Naive thymus-derived CD4-positive, alpha-beta T cell (primary cell): ENCODE results near the gene MAPKAP1. TPM values are rescaled to one million over a fixed set of nuclear protein-coding genes. Genes with fewer than 3 reads are reported as not detected.

Source experiments
- ATAC-seq: fragments of 150-1000 bp; cut with Tn5 transposase; 2 replicates; pipeline ENCODE4 v1.10.0; 2021; ENCODE audit warnings: mild to moderate bottlenecking, moderate library complexity
- CTCF ChIA-PET: fragments of 350-600 bp; sonication (Branson Sonifier 250); formaldehyde crosslinking; loops from one replicate; lab custom pipeline; 2021; ENCODE audit warnings: antibody characterized with exemption; lab: Charles Lee
- POLR2A ChIA-PET: fragments of 350-600 bp; sonication (Branson Sonifier 250); formaldehyde crosslinking; loops from one replicate; lab custom pipeline; 2021; ENCODE audit warnings: antibody characterized with exemption, inconsistent platforms; lab: Charles Lee
- DNase-seq, 9 donors: peaks; one replicate each; pipeline versions ENCODE4 v3.0.0 to v3.0.0-alpha.2; 2020 to 2022; ENCODE audit warnings: mixed read lengths in 1 of 9
- H3K27ac ChIP-seq: one replicate; pipeline ENCODE4 v1.7.0; 2013; ENCODE audit warnings: mild to moderate bottlenecking, low read depth, low read length, moderate library complexity
- H3K27me3 ChIP-seq, 2 donors: one replicate each; pipeline ENCODE4 v1.7.0; 2013; ENCODE audit warnings: low read length in 2 of 2, mild to moderate bottlenecking in 2 of 2, moderate library complexity in 2 of 2; ENCODE audit not compliant: control insufficient read depth in 2 of 2, insufficient read depth in 2 of 2
- H3K36me3 ChIP-seq, 3 experiments: 1 replicate in 2 of 3; 2 replicates in 1 of 3; pipeline ENCODE4 v1.7.0; 2013; ENCODE audit warnings: low read length in 3 of 3, mild to moderate bottlenecking in 3 of 3, moderate library complexity in 1 of 3; ENCODE audit not compliant: insufficient read depth in 3 of 3, control insufficient read depth in 2 of 3
- H3K4me1 ChIP-seq, 2 donors: one replicate each; pipeline ENCODE4 v1.7.0; 2013; ENCODE audit warnings: low read length in 2 of 2, mild to moderate bottlenecking in 2 of 2, moderate library complexity in 1 of 2; ENCODE audit not compliant: control insufficient read depth in 2 of 2, insufficient read depth in 2 of 2
- H3K4me3 ChIP-seq: 2 replicates; pipeline ENCODE4 v1.7.0; 2013; ENCODE audit warnings: mild to moderate bottlenecking, low read length
- H3K9me3 ChIP-seq, 3 experiments: 1 replicate in 2 of 3; 2 replicates in 1 of 3; pipeline ENCODE4 v1.7.0; 2013; ENCODE audit warnings: low read length in 3 of 3; ENCODE audit not compliant: control insufficient read depth in 2 of 3
- H3K27ac Mint-ChIP-seq, 9 donors: one replicate each; pipeline ENCODE4 v1.8.0; 2020 to 2022; ENCODE audit warnings: mixed read lengths in 9 of 9, mild to moderate bottlenecking in 8 of 9, moderate library complexity in 5 of 9, inconsistent platforms in 2 of 9
- H3K27me3 Mint-ChIP-seq, 5 donors: one replicate each; pipeline ENCODE4 v1.8.0; 2021 to 2022; ENCODE audit warnings: mixed read lengths in 5 of 5, mild to moderate bottlenecking in 1 of 5
- H3K36me3 Mint-ChIP-seq, 5 donors: one replicate each; pipeline ENCODE4 v1.8.0; 2020 to 2022; ENCODE audit warnings: mixed read lengths in 5 of 5, mild to moderate bottlenecking in 3 of 5, inconsistent platforms in 1 of 5
- H3K4me1 Mint-ChIP-seq, 7 donors: one replicate each; pipeline ENCODE4 v1.8.0; 2020 to 2022; ENCODE audit warnings: mixed read lengths in 7 of 7, mild to moderate bottlenecking in 3 of 7, inconsistent platforms in 1 of 7
- H3K4me3 Mint-ChIP-seq, 10 donors: one replicate each; pipeline ENCODE4 v1.8.0; 2020 to 2022; ENCODE audit warnings: mild to moderate bottlenecking in 10 of 10, mixed read lengths in 10 of 10, moderate library complexity in 6 of 10, inconsistent platforms in 2 of 10
- H3K9me3 Mint-ChIP-seq, 11 donors: one replicate each; pipeline ENCODE4 v1.8.0; 2020 to 2022; ENCODE audit warnings: mixed read lengths in 11 of 11, mild to moderate bottlenecking in 4 of 11, inconsistent platforms in 1 of 11, moderate library complexity in 1 of 11
- intact Hi-C, 2 donors: fragments of 100-400 bp; cut with micrococcal nuclease; formaldehyde crosslinking; loops; one replicate each; pipeline ENCODE4 v1.15.1; 2023
- polyA plus RNA-seq, 2 donors: library from polyadenylated mRNA; unstranded; fragments of 300-500 nt; fragmentation: Illumina TruSeq; gene quantifications; one replicate each; pipeline ENCODE4 v1.2.3, GENCODE V29; 2021
- total RNA-seq, 6 experiments: library from RNA in 5 of 6; stranded (reverse) in 5 of 6; gene quantifications; 1 replicate in 5 of 6; 2 replicates in 1 of 6; pipeline ENCODE4 v1.2.3 and lab custom pipeline; 2021 to 2026

Gene MAPKAP1
- total and polyA plus RNA-seq, 7 experiments from 2014 or later: 41.3 to 73.6 (median 55.8) TPM

DNA sequence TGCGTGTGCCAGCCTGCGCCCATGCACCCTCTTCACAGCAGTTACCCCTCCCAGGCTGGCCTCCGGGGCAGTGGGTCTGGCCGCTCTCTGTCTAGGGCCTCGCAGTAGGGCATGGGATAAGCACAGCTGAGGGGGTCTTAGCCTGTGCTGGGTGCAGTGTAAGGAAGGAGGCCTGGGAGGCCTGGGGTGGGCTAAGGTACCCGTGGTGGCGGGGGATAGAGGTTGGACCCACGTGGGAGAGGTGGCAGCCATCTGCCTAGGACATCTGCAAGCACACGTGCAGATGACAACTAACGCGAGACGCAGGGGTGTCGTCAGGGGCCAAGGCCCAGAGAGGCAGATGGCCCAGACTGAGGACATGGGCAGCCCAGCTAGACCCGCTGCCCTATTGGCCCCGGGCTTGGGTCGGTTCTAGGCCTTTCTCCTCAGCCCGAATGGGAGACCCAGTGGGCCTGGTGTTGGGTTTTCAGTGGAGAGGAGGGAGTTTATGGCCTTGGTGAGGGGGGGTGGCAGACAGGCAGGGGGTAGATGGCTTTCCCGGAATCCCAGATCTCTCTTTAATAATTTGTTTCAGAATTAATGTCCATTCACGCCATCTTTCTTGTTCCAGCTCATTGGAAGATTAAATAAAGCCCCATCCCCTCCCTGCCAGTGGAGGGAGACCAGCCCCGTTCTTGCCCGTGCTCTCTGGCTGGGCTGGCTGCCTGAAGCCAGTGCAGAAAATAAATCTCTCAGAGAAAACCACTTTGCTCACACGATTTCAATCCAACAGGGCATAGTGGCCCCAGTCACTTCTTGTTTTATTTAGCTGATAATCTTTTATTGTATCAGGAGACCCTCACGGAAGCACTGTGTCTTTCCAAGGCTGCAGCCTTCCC lies 291.2 kb downstream of the MAPKAP1 start:
- H3K9me3 ChIP-seq: no peaks in the 10 kb centered on the region
- no peaks in the 10 kb centered on the region for H3K36me3 ChIP-seq
- Mint-ChIP-seq H3K9me3 (no peaks in the 10 kb centered on the region), H3K4me3 (no peak overlapping the region), H3K27me3 (peaks cover 0 to 11% (median 0%) of the 10 kb centered on the region in 5 donors), H3K4me1 (no peaks in the 10 kb centered on the region), H3K36me3 (no peaks in the 10 kb centered on the region), H3K27ac (no peak overlapping the region)
- no peaks in the 10 kb centered on the region for H3K4me1 ChIP-seq
- no peak overlapping the region for H3K4me3 ChIP-seq
- no peak overlapping the region for H3K27ac ChIP-seq
- intact Hi-C loops: no loop called here
- POLR2A ChIA-PET: no interaction called here
- DNase-seq: no peak
- CTCF ChIA-PET: interaction anchor here (0.6 kb wide), 1 partner anchor 902 kb away, joined by 3 read pairs; no protein-coding TSS in a partner anchor
- no peaks in the 10 kb centered on the region for H3K27me3 ChIP-seq
- ATAC-seq: no peak

DNA sequence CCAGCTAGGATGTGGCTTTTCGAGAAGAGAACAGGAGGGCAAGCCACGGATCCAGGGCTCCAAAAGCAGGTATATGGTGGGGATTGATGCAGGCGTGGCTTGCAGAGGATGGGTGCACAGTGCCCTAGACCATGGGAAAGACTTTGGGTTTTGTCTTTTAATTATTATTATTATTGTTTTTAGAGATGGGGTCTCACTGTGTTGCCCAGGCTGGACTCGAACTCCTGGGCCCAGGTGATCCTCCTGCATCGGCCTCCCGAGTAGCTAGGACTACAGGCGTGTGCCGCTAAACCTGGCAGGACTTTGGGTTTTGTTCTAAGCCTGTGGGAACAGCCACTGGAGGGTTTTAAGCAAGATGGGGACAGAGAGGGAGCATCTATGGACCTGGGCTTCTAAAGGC lies 293.4 kb downstream of the MAPKAP1 start:
- no peak overlapping the region for H3K27ac Mint-ChIP-seq
- Histone ChIP-seq H3K27ac (no peak overlapping the region), H3K27me3 (no peaks in the 10 kb centered on the region), H3K4me3 (no peak overlapping the region), H3K9me3 (no peaks in the 10 kb centered on the region), H3K4me1 (no peaks in the 10 kb centered on the region), H3K36me3 (no peaks in the 10 kb centered on the region)
- DNase-seq: no peak
- no peak for ATAC-seq
- no peak overlapping the region for H3K4me3 Mint-ChIP-seq
- ChIA-PET POLR2A (no interaction called here), CTCF (no interaction called here)
- intact Hi-C loops: no loop called here
- H3K4me1 Mint-ChIP-seq: peaks cover 0 to 11% (median 8%) of the 10 kb centered on the region in 7 donors
- peaks cover 9 to 25% (median 13%) of the 10 kb centered on the region in 5 donors for H3K27me3 Mint-ChIP-seq
- H3K9me3 Mint-ChIP-seq: no peaks in the 10 kb centered on the region
- peaks cover 0 to 7% (median 0%) of the 10 kb centered on the region in 5 donors for H3K36me3 Mint-ChIP-seq

DNA sequence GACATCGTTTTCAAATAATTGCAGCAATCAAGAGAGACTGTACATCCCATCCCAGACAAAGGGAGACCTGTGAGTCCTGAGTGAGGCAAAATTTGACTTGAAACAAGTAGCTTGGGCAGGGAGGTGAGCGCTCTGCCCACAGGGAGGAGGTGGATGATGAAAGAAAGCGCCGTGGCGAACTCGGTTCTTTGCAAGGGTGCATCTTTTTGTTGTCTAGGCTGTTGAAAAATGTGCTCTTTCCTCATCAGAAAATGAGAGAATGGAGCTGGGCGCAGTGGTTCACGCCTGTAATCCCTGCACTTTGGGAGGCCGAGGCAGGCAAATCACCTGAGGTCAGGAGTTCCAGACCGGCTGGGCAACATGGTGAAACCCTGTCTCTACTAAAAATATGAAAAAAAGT lies 294.8 kb downstream of the MAPKAP1 start:
- H3K4me1 Mint-ChIP-seq: peaks cover 0 to 14% (median 12%) of the 10 kb centered on the region in 7 donors
- no peak overlapping the region for H3K4me3 Mint-ChIP-seq
- intact Hi-C loops: no loop called here
- no peak overlapping the region for H3K4me3 ChIP-seq
- ChIA-PET POLR2A (no interaction called here), CTCF (no interaction called here)
- DNase-seq (no peak), ATAC-seq (no peak)
- H3K9me3 Mint-ChIP-seq: no peaks in the 10 kb centered on the region
- no peaks in the 10 kb centered on the region for H3K36me3 ChIP-seq
- no peak overlapping the region for H3K27ac Mint-ChIP-seq
- H3K27me3 Mint-ChIP-seq: peaks cover 14 to 29% (median 16%) of the 10 kb centered on the region in 5 donors
- no peak overlapping the region for H3K27ac ChIP-seq
- H3K4me1 ChIP-seq: no peaks in the 10 kb centered on the region
- no peaks in the 10 kb centered on the region for H3K27me3 ChIP-seq
- H3K9me3 ChIP-seq: no peaks in the 10 kb centered on the region
- peaks cover 0 to 7% (median 0%) of the 10 kb centered on the region in 5 donors for H3K36me3 Mint-ChIP-seq

DNA sequence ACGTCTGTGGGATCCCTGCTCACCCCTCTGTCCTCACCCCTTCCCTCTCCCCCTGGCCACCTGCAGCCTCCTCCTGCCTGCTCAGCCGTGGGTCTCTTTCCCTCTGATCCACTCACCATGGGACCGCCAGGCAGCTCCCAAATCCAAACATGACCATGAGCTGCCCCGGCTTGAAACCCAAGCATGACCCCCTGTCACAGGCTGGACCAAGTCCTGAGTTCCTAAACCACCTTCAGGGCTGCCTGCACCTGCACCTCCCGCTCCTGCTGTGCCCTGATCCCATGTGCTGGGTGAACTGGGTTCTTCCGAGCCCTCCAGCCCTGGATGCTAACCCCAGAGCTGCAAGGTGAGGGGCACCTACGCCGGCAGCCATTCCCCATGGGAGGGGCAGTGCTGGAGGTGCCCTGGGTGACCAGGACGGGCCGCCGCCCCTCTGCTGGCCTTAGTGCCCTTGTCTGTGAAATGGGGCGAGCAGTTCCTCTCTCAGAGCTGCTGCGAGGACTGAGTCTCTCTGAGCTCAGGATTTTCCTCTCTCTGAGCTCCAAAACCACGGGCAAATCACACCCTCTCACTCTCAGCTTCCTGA lies 295.7 kb downstream of the MAPKAP1 start:
- Histone ChIP-seq H3K4me1 (no peaks in the 10 kb centered on the region), H3K36me3 (no peaks in the 10 kb centered on the region), H3K9me3 (no peaks in the 10 kb centered on the region), H3K4me3 (no peak overlapping the region), H3K27me3 (no peaks in the 10 kb centered on the region), H3K27ac (no peak overlapping the region)
- intact Hi-C loops: no loop called here
- Mint-ChIP-seq H3K4me3 (peak overlapping the region in 2 of 10 donors; percentile 38 to 53), H3K9me3 (no peaks in the 10 kb centered on the region), H3K27me3 (peaks cover 15 to 38% (median 17%) of the 10 kb centered on the region in 5 donors), H3K36me3 (peaks cover 0 to 7% (median 0%) of the 10 kb centered on the region in 5 donors), H3K27ac (no peak overlapping the region), H3K4me1 (peaks cover 0 to 15% (median 13%) of the 10 kb centered on the region in 7 donors)
- CTCF ChIA-PET: interaction anchor here (0.5 kb wide), 1 partner anchor 223 kb away, joined by 3 read pairs; no protein-coding TSS in a partner anchor
- no peak for ATAC-seq
- no peak for DNase-seq
- POLR2A ChIA-PET: no interaction called here

DNA sequence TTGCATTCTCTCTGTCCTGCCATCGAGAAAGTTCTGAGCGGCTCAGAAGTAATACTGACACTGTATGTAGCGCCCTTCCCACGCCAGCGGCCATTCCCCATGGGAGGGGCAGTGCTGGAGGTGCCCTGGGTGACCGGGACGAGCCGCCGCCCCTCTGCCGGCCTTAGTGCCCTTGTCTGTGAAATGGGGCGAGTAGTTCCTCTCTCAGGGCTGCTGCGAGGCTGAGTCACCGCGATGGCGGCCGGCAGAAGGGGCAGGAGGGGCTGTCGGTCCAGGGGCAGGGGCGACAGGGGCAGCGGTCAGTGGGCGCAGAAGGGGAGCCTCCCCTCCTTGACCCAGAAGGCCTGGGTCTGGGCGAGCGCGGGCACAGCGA lies 296.5 kb downstream of the MAPKAP1 start:
- DNase-seq: no peak
- no peak overlapping the region for H3K4me3 ChIP-seq
- no peaks in the 10 kb centered on the region for H3K36me3 ChIP-seq
- H3K27me3 ChIP-seq: no peaks in the 10 kb centered on the region
- Mint-ChIP-seq H3K36me3 (peaks cover 0 to 7% (median 0%) of the 10 kb centered on the region in 5 donors), H3K4me1 (peaks cover 0 to 15% (median 13%) of the 10 kb centered on the region in 7 donors), H3K27ac (peak overlapping the region in 1 of 9 donors; percentile 87), H3K9me3 (peaks cover 0 to 2% (median 0%) of the 10 kb centered on the region in 11 donors), H3K27me3 (peaks cover 15 to 38% (median 17%) of the 10 kb centered on the region in 5 donors), H3K4me3 (peak overlapping the region in 2 of 10 donors; percentile 23 to 78)
- POLR2A ChIA-PET: no interaction called here
- no peak overlapping the region for H3K27ac ChIP-seq
- no peak for ATAC-seq
- CTCF ChIA-PET: interaction anchor here (0.6 kb wide), 1 partner anchor 1145 kb away, joined by 4 read pairs; no protein-coding TSS in a partner anchor
- no peaks in the 10 kb centered on the region for H3K4me1 ChIP-seq
- intact Hi-C loops: no loop called here
- no peaks in the 10 kb centered on the region for H3K9me3 ChIP-seq

DNA sequence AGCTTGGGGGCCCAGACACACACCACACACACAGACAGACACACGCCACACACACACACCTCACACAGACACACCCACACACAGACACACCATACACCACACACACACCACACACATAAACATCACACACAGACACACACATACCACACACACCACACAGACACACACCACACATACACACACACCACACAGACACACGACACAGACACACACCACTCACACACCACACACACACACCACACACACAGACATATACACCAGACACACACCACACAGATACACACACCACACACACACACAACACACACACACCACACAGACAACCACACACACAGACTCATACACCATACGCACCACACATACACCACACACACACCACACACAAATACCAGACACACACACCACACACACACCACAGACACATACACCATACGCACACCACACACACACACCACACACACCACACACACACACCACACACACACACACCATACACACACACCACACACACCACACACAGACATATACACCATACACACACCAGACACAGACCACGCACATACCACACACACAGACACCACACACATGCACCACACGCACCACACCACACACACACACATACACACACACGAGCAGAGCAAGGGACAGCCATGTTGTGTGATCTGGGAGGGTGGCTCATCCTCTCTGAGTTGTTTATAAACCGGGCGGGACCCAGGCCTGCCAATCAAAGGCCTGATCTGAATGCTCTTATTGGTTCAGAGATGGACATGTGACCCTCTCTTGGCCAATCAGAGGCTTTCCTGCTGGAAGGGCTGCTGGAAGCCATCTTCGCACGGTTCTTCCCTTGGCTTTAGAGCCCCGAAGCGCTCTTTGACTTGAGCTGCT lies 297.1 kb downstream of the MAPKAP1 start:
- H3K4me3 Mint-ChIP-seq: peak overlapping the region; percentile 24 to 85 (median 60)
- CTCF ChIA-PET: interaction anchor here (0.6 kb wide), 1 partner anchor 1145 kb away, joined by 4 read pairs; no protein-coding TSS in a partner anchor
- Histone ChIP-seq H3K27ac (no peak overlapping the region), H3K9me3 (no peaks in the 10 kb centered on the region), H3K4me3 (no peak overlapping the region), H3K4me1 (no peaks in the 10 kb centered on the region), H3K27me3 (no peaks in the 10 kb centered on the region), H3K36me3 (no peaks in the 10 kb centered on the region)
- H3K27ac Mint-ChIP-seq: peak overlapping the region in 3 of 9 donors; percentile 13 to 87 (median 56)
- DNase-seq (peak in 4 of 9 donors; percentile 11 to 72 (median 30)), ATAC-seq (peak; percentile 72)
- intact Hi-C loops: no loop called here
- H3K27me3 Mint-ChIP-seq: peaks cover 15 to 38% (median 17%) of the 10 kb centered on the region in 5 donors
- POLR2A ChIA-PET: no interaction called here
- peaks cover 0 to 2% (median 0%) of the 10 kb centered on the region in 11 donors for H3K9me3 Mint-ChIP-seq
- peaks cover 0 to 7% (median 0%) of the 10 kb centered on the region in 5 donors for H3K36me3 Mint-ChIP-seq
- peaks cover 0 to 15% (median 13%) of the 10 kb centered on the region in 7 donors for H3K4me1 Mint-ChIP-seq
